Measurements from ENCODE around the gene MYMK.

Gene MYMK

GRCh38 chr9:133489253-133490190, 35.2 kb downstream of the MYMK start:
- DNase-seq (ENCODE audit: insufficient read length, low spot score) (no peak), FAIRE-seq (no peak)

GRCh38 chr9:133488686-133489252, 36.0 kb downstream of the MYMK start:
- no peak for FAIRE-seq
- no peak for DNase-seq (ENCODE audit: insufficient read length, low spot score)

GRCh38 chr9:133487331-133487725, 37.4 kb downstream of the MYMK start:
- DNase-seq (ENCODE audit: insufficient read length, low spot score) (no peak), FAIRE-seq (no peak)

- DNase-seq (ENCODE audit: insufficient read length, low spot score) (no peak), FAIRE-seq (no peak)
Measured at GRCh38 chr9:133485531-133486260, 39.1 kb downstream of the MYMK start.

GRCh38 chr9:133484671-133485437, 39.9 kb downstream of the MYMK start:
- FAIRE-seq = no peak
- no peak for DNase-seq (ENCODE audit: insufficient read length, low spot score)

- DNase-seq (ENCODE audit: insufficient read length, low spot score) (no peak), FAIRE-seq (no peak)
Measured at GRCh38 chr9:133483611-133484010, 41.1 kb downstream of the MYMK start.

GRCh38 chr9:133478851-133479711, 45.7 kb downstream of the MYMK start, which contains the start of gene SLC2A6:
Gene SLC2A6, minus strand, starts transcription at chr9:133479099. Its CDS starts 40 bp downstream, at chr9:133479059.
- FAIRE-seq (no peak), DNase-seq (ENCODE audit: insufficient read length, low spot score) (peak; percentile 89)

GRCh38 chr9:133477992-133478850, 46.5 kb downstream of the MYMK start:
- DNase-seq (ENCODE audit: insufficient read length, low spot score) (no peak), FAIRE-seq (no peak)

- no peak for FAIRE-seq
- no peak for DNase-seq (ENCODE audit: insufficient read length, low spot score)
Measured at GRCh38 chr9:133477461-133477860, 47.3 kb downstream of the MYMK start.

GRCh38 chr9:133476941-133477340, 47.8 kb downstream of the MYMK start:
- no peak for DNase-seq (ENCODE audit: insufficient read length, low spot score)
- no peak for FAIRE-seq

- DNase-seq (ENCODE audit: insufficient read length, low spot score) = no peak
Measured at GRCh38 chr9:133476036-133476931, 48.5 kb downstream of the MYMK start.

GRCh38 chr9:133475292-133476012, 49.3 kb downstream of the MYMK start:
- DNase-seq (ENCODE audit: insufficient read length, low spot score) = no peak
- no peak for FAIRE-seq

More at GRCh38 chr9:133476036-133476931, 48.5 kb downstream of the MYMK start:
- FAIRE-seq = no peak

- FAIRE-seq (no peak), DNase-seq (ENCODE audit: insufficient read length, low spot score) (no peak)
Measured at GRCh38 chr9:133474853-133475252, 49.9 kb downstream of the MYMK start.

- DNase-seq (ENCODE audit: insufficient read length, low spot score) (no peak), FAIRE-seq (no peak)
Measured at GRCh38 chr9:133474215-133474614, 50.5 kb downstream of the MYMK start.

- DNase-seq (ENCODE audit: insufficient read length, low spot score) (no peak), FAIRE-seq (no peak)
Measured at GRCh38 chr9:133473743-133474142, 51.0 kb downstream of the MYMK start.

- FAIRE-seq = no peak
- no peak for DNase-seq (ENCODE audit: insufficient read length, low spot score)
Measured at GRCh38 chr9:133472753-133473378, 51.9 kb downstream of the MYMK start.

GRCh38 chr9:133472277-133472645, 52.5 kb downstream of the MYMK start:
- DNase-seq (ENCODE audit: insufficient read length, low spot score) = no peak
- no peak for FAIRE-seq

Measured in HTR-8/SVneo (cell line).